Vagina (tissue), 2 donors: Measurements from ENCODE around the gene ELAC2. TPM values are rescaled to one million over a fixed set of nuclear protein-coding genes. Genes with fewer than 3 reads are reported as not detected.

Experiments
- DNase-seq, 2 donors: peaks; one replicate each; pipeline ENCODE4 v3.0.0-alpha.2; 2017; ENCODE audit errors: extremely low spot score in 2 of 2
- H3K27ac ChIP-seq: fragments of 200-600 bp; sonication (generic); one replicate; pipeline ENCODE4 v1.5.1; 2019
- H3K27me3 ChIP-seq: fragments of 200-600 bp; sonication (generic); one replicate; pipeline ENCODE4 v1.5.1; 2019
- H3K36me3 ChIP-seq, 2 donors: fragments of 200-600 bp; sonication (generic); one replicate each; pipeline ENCODE4 v1.5.1; 2017 to 2019
- H3K4me1 ChIP-seq: fragments of 200-600 bp; sonication (generic); one replicate; pipeline ENCODE4 v1.5.1; 2019
- H3K4me3 ChIP-seq, 2 donors: fragments of 200-600 bp; sonication (generic); 1 replicate in 1 of 2; 2 replicates in 1 of 2; pipeline ENCODE4 v1.5.1; 2016 to 2019
- H3K9me3 ChIP-seq: fragments of 200-600 bp; sonication (generic); one replicate; pipeline ENCODE4 v1.5.1; 2019
- CTCF ChIP-seq, 3 experiments: fragments of 450-650 bp in 2 of 3; fragments of 200-600 bp in 1 of 3; sonication (generic) in 1 of 3; IDR thresholded peaks; one replicate each; pipeline ENCODE4 v1.5.1; 2017 to 2019; ENCODE audit warnings: antibody characterized with exemption in 3 of 3, mild to moderate bottlenecking in 2 of 3, moderate library complexity in 2 of 3
- POLR2A ChIP-seq, 2 donors: fragments of 450-650 bp; IDR thresholded peaks; one replicate each; pipeline ENCODE4 v1.6.1; 2017; ENCODE audit warnings: antibody characterized with exemption in 2 of 2, mild to moderate bottlenecking in 2 of 2, moderate library complexity in 2 of 2
- POLR2AphosphoS5 ChIP-seq, 2 donors: sonication (generic); formaldehyde crosslinking; IDR thresholded peaks; one replicate each; pipeline ENCODE4 v1.9.0; 2017; ENCODE audit warnings: antibody characterized with exemption in 2 of 2, mild to moderate bottlenecking in 2 of 2, low read depth in 1 of 2; ENCODE audit not compliant: insufficient read depth in 1 of 2
- intact Hi-C: fragments of 100-400 bp; cut with DNase I; formaldehyde crosslinking; loops from one replicate; pipeline ENCODE4 v1.15.1; 2023
- total RNA-seq: library from RNA; depleted of rRNA; stranded (reverse); fragments of >200 nt; gene quantifications from one replicate; pipeline ENCODE4 v1.2.3, GENCODE V29; 2016

The ELAC2 gene
- total RNA-seq, 1 donor from 2014 or later, result 134 TPM

GRCh38 chr17:12947047-12947446 lies 70.8 kb downstream of the ELAC2 start:
- no peaks in the 10 kb centered on the region for H3K4me1 ChIP-seq
- no peak for TF ChIP-seq POLR2A (IDR thresholded peaks at IDR 0.05)
- TF ChIP-seq POLR2AphosphoS5 (IDR thresholded peaks at IDR 0.05; ENCODE audit: insufficient read depth in 1 of 2, low read depth in 1 of 2), result no peak
- TF ChIP-seq CTCF (IDR thresholded peaks at IDR 0.05), result no peak
- intact Hi-C loops, result no loop called here
- H3K9me3 ChIP-seq, result no peaks in the 10 kb centered on the region
- H3K36me3 ChIP-seq, result no peaks in the 10 kb centered on the region
- H3K27ac ChIP-seq, result no peak overlapping the region
- H3K27me3 ChIP-seq, result no peaks in the 10 kb centered on the region
- DNase-seq, result no peak
- H3K4me3 ChIP-seq, result no peak overlapping the region

Other genes with a start within 250 kb of the ELAC2 start
- gene ARHGAP44, start 228.5 kb downstream of the ELAC2 start, total RNA-seq, result 3.2 TPM